ENCODE results near the gene ASRGL1.

The ASRGL1 gene

GRCh38 chr11:62394825-62395538, 57.7 kb downstream of the ASRGL1 start:
- peak in 1 of 4 experiments; percentile 13 for DNase-seq

DNA sequence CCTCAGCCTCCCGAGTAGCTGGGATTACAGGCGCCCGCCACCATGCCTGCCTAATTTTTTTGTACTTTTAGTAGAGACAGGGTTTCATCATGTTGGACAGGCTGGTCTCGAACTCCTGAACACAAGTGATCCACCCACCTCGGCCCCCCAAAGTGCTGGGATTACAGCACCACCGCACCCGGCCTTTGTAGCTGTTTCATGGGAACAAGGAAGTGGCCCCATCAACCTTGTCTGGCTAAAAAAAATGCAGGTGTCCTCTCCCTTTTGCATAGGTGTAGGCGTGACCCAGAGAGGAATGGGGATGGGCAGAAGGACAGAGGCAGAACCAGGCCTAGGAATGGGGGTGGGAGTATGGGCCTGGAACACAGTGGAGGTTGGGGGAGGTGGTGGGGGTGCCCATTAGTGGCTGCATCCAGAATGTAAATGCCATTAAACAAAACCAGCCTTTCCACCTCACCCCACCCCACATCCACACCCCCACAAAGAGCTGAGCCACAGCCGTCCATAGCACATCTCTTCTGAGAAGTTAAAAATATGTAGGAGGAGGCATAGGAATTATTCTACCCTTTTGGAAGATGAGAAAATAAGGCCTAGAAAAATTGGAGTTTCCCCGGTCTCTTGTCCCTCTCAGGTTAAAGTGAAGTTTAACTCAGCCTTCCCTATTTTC, 58.8 kb downstream of the ASRGL1 start:
- no peak for DNase-seq

DNA sequence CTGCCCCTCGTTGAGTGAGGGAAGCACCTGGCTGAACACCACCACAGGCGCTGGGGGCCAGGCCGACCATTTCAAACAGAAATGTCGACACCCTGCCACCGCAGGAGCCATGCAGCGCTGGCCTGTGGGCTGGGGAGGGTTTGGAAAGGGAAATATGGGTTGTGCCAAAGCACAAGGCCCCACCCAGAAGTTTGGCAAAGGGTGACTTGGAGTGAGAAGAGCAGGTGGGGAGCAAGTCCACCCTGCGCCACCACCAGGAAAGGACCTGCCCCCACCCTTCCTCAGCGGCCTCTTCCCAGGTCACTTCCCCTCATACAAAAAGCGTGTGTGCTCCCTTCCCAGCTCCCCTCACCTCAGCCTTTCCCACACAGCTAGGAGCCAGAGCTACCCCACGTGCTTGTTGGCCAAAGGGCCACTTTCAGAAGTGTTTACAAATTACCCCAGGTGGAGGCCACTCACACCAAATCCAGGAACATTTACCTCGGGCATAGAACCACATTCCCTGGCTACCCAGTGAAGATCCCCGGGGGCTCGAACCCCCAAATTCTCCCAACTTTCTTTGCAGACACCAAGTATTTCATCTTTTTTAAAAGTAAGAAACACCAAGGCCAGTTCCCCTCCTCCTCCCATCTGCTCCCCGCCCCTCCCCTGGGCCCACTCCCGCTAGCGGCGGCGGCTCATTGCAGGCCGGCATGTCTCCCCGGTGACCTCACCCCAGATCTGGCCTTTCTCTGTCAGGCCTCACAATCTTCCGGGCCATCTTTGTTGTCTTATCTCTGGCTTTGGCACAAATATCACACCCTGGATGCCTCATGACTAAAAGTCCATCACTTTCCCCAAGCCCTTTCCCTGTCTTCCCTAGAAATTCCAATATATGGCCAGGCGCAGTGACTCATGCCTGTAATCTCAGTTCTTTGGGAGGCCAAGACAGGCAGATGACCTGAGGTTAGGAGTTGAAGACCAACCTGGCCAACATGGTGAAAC, 61.1 kb downstream of the ASRGL1 start:
- DNase-seq: no peak

- DNase-seq: no peak
These were observed 62.1 kb downstream of the ASRGL1 start for GRCh38 chr11:62399172-62399877.

- no peak for DNase-seq
These were observed 62.6 kb downstream of the ASRGL1 start for GRCh38 chr11:62399878-62400266.

GRCh38 chr11:62400281-62400680, 63.0 kb downstream of the ASRGL1 start:
- DNase-seq: no peak

GRCh38 chr11:62400760-62401159, 63.5 kb downstream of the ASRGL1 start:
- no peak for DNase-seq

DNA sequence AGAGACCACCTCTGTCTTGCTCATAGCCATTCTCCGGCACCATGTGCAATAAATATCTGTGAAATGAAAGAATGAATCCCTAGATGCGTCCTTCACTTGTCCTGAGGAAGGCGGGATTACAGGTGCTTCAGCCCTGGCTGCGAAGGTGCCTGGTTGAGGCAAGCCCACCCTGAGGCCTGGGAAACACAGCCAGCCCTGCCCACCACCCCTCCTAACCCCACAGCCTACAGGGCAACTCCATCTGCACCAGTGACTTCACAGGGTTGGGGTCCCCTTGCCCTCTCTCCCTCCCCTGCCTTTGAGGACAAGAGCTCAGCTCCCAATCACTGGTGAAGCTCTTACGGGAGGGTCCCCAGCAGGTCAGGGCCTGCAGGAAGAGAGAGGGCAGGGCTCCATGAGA, 64.1 kb downstream of the ASRGL1 start:
- DNase-seq: no peak

GRCh38 chr11:62401811-62402210, 64.6 kb downstream of the ASRGL1 start:
- DNase-seq: no peak

DNA sequence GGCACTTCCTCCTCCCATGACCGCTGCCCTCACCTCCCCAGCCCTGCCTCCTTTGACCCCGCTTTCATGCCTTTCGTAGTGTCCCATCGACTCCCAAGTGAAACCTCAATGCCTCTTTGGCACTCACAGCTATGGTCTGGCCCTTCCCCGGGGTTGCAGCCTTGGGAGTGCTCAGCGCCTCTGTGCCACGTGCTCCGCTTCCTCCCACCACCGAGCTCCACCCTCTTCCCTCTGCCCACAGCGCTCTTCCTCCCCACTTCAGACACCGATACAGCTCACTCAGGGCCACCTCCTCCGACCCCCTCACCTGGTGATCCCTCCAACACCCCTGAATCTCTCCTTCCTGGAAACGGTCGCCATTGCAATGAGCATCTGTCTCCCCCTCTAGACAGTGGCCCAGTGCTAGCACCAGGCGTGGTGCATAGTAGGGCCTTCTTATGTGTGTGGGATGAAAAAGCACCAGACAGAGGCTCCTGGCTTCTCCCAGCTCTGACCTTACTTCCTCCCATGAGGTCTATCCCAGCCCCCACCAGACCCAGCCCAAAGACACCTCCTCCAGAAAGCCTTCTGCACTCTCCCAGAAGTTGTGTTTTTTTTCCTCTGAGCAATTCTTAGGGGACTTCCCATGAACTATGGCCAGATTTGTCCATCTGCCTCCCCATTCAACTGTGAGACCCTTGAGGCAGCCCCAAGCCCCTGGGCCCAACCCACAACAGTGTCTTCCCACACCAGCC, 65.1 kb downstream of the ASRGL1 start:
- peak in 2 of 4 experiments; percentile 16 to 20 for DNase-seq

- DNase-seq: no peak
These were observed 65.9 kb downstream of the ASRGL1 start for GRCh38 chr11:62402960-62403730.

- DNase-seq: no peak
These were observed 67.2 kb downstream of the ASRGL1 start for GRCh38 chr11:62404435-62404834.

- DNase-seq: no peak
These were observed 67.7 kb downstream of the ASRGL1 start for GRCh38 chr11:62404901-62405300.

DNA sequence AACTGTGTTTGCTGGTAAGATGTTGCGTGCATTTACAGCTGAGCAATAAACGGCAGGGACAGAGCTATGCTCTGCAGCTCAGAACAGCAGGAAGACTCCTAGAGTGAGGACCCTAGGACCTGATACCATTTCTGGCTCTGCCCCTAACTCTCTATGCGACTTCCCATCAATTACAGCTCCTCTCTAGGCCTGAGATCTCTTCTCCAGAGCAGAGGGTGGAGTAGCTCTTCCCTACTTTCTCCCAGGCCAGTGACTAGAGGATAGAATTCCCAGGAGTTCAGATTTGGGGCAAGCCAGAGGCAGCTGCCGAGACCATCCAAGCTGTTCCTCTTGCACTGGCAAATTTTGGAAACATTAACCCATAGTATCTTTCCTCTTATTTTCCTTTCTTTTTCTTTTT, 68.8 kb downstream of the ASRGL1 start:
- DNase-seq: no peak

GRCh38 chr11:62409831-62410230, 72.6 kb downstream of the ASRGL1 start:
- no peak for DNase-seq

- DNase-seq: no peak
These were observed 73.7 kb downstream of the ASRGL1 start for GRCh38 chr11:62410972-62411371.

- no peak for DNase-seq
These were observed 74.3 kb downstream of the ASRGL1 start for GRCh38 chr11:62411524-62411923.

- DNase-seq: no peak
These were observed 75.9 kb downstream of the ASRGL1 start for GRCh38 chr11:62413060-62413696.

GRCh38 chr11:62416596-62416995, 79.3 kb downstream of the ASRGL1 start:
- no peak for DNase-seq

DNA sequence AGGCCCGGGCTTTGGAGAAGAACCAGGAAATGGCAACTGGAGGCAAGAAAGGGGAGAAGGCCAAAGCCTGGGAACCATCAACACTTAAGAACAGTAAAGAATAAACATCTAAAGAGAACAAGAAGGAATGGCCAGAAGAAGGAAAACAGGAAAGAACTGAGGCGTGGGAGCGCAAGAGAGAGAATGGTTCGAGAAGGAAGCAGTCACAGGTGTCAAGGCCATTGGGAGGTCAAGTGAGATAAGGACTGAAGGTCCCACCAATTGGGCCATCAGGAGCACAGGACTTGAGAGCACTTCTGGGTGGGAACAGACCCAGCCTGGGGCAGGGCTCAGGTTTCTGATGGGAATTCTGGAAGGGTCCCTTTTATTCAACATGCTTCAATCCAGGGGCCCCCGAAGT, 80.9 kb downstream of the ASRGL1 start:
- DNase-seq: no peak

DNA sequence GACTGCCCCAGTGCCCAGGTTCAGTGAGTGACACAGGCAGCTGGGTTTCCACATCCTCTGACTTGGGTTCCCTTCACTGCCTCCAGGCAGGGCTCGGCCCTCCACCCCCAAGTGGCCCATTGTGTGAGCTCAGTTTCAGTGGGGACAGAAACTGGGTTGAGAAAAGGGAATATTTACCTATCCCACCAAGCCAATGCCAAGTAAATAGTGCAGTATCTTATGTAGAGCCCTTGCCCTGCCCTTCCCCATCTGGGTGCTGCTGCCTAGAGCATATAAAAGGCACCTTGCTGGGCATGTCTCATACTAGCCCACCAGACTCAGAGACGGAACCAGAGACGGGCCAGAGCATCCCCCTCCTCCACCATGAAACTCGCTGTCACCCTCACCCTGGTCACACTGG, 81.5 kb downstream of the ASRGL1 start, which contains the start of gene SCGB1A1:
Gene SCGB1A1, plus strand, starts transcription at position 301 of the 400 bp plus-strand sequence. Its CDS starts 63 bp downstream, at position 364.
- no peak for DNase-seq

All from activated naive CD4-positive, alpha-beta T cell (primary cell).